HEK293 (cell line): Measurements from ENCODE around the gene ZNF45.

Experiments used
- GFI1B ChIP-seq: fragments of 450-650 bp; formaldehyde crosslinking; IDR thresholded peaks from 2 replicates; pipeline ENCODE4 v1.5.1; 2016; ENCODE audit warnings: missing biosample characterization, missing genetic modification characterization
- GLIS1 ChIP-seq: fragments of 450-650 bp; formaldehyde crosslinking; IDR thresholded peaks from 2 replicates; pipeline ENCODE4 v1.5.1; 2016; ENCODE audit warnings: missing biosample characterization, missing genetic modification characterization
- IKZF3 ChIP-seq: fragments of 450-650 bp; IDR thresholded peaks from 2 replicates; pipeline ENCODE4 v1.5.0; 2018; ENCODE audit warnings: missing biosample characterization, mild to moderate bottlenecking, missing genetic modification characterization, moderate library complexity
- OSR2 ChIP-seq: fragments of 450-650 bp; formaldehyde crosslinking; IDR thresholded peaks from 2 replicates; pipeline ENCODE4 v1.5.1; 2016; ENCODE audit warnings: missing biosample characterization, missing genetic modification characterization
- PRDM1 ChIP-seq: fragments of 450-650 bp; formaldehyde crosslinking; IDR thresholded peaks from 2 replicates; pipeline ENCODE4; 2016; ENCODE audit warnings: missing biosample characterization, missing genetic modification characterization
- REPIN1 ChIP-seq: fragments of 450-650 bp; formaldehyde crosslinking; IDR thresholded peaks from 2 replicates; pipeline ENCODE4 v1.5.1; 2017; ENCODE audit warnings: missing biosample characterization, missing genetic modification characterization, low read depth
- SCRT1 ChIP-seq: fragments of 450-650 bp; formaldehyde crosslinking; IDR thresholded peaks from 2 replicates; pipeline ENCODE4 v1.5.1; 2016; ENCODE audit warnings: missing biosample characterization, missing genetic modification characterization, borderline replicate concordance
- SP7 ChIP-seq: fragments of 450-650 bp; formaldehyde crosslinking; IDR thresholded peaks from 2 replicates; pipeline ENCODE4 v1.5.1; 2016; ENCODE audit warnings: missing biosample characterization, missing genetic modification characterization
- ZBTB1 ChIP-seq: fragments of 450-650 bp; formaldehyde crosslinking; IDR thresholded peaks from 2 replicates; pipeline ENCODE4 v1.5.1; 2016; ENCODE audit warnings: missing biosample characterization, missing genetic modification characterization
- ZBTB8A ChIP-seq: fragments of 450-650 bp; formaldehyde crosslinking; IDR thresholded peaks from 2 replicates; pipeline ENCODE4 v1.5.1; 2016; ENCODE audit warnings: missing biosample characterization, missing genetic modification characterization
- ZFP69B ChIP-seq: fragments of 450-650 bp; formaldehyde crosslinking; IDR thresholded peaks from 2 replicates; pipeline ENCODE4 v1.5.1; 2016; ENCODE audit warnings: missing biosample characterization, missing genetic modification characterization
- ZNF10 ChIP-seq: fragments of 450-650 bp; formaldehyde crosslinking; IDR thresholded peaks from 2 replicates; pipeline ENCODE4 v1.5.1; 2017; ENCODE audit warnings: missing biosample characterization, missing genetic modification characterization
- ZNF138 ChIP-seq: fragments of 450-650 bp; formaldehyde crosslinking; IDR thresholded peaks from 2 replicates; pipeline ENCODE4 v1.5.1; 2016; ENCODE audit warnings: missing biosample characterization, missing genetic modification characterization, borderline replicate concordance
- ZNF155 ChIP-seq: fragments of 450-650 bp; formaldehyde crosslinking; IDR thresholded peaks from 2 replicates; pipeline ENCODE4 v1.5.1; 2016; ENCODE audit warnings: missing biosample characterization, missing genetic modification characterization
- ZNF184 ChIP-seq: fragments of 450-650 bp; IDR thresholded peaks from 2 replicates; pipeline ENCODE4 v1.5.1; 2018; ENCODE audit warnings: missing biosample characterization, mild to moderate bottlenecking, missing genetic modification characterization
- ZNF2 ChIP-seq: fragments of 450-650 bp; formaldehyde crosslinking; IDR thresholded peaks from 2 replicates; pipeline ENCODE4 v1.5.1; 2016; ENCODE audit warnings: missing biosample characterization, missing genetic modification characterization
- ZNF223 ChIP-seq: fragments of 450-650 bp; formaldehyde crosslinking; IDR thresholded peaks from 2 replicates; pipeline ENCODE4 v1.5.1; 2016; ENCODE audit warnings: missing biosample characterization, missing genetic modification characterization
- ZNF24 ChIP-seq: fragments of 450-650 bp; formaldehyde crosslinking; IDR thresholded peaks from 2 replicates; pipeline ENCODE4 v1.5.1; 2016; ENCODE audit warnings: missing biosample characterization, missing genetic modification characterization
- ZNF302 ChIP-seq: fragments of 450-650 bp; formaldehyde crosslinking; IDR thresholded peaks from 2 replicates; pipeline ENCODE4 v1.5.1; 2016; ENCODE audit warnings: missing biosample characterization, missing genetic modification characterization, low read depth
- ZNF354C ChIP-seq: fragments of 450-650 bp; formaldehyde crosslinking; IDR thresholded peaks from 2 replicates; pipeline ENCODE4 v1.5.1; 2016; ENCODE audit warnings: missing biosample characterization, missing genetic modification characterization, low read depth, borderline replicate concordance
- ZNF391 ChIP-seq: fragments of 450-650 bp; formaldehyde crosslinking; IDR thresholded peaks from 2 replicates; pipeline ENCODE4 v1.5.1; 2016; ENCODE audit warnings: low read depth, missing biosample characterization, missing genetic modification characterization, borderline replicate concordance
- ZNF416 ChIP-seq: fragments of 450-650 bp; formaldehyde crosslinking; IDR thresholded peaks from 2 replicates; pipeline ENCODE4 v1.5.1; 2016; ENCODE audit warnings: missing biosample characterization, missing genetic modification characterization
- ZNF510 ChIP-seq: fragments of 450-650 bp; formaldehyde crosslinking; IDR thresholded peaks from 2 replicates; pipeline ENCODE4 v1.5.1; 2018; ENCODE audit warnings: mild to moderate bottlenecking, missing genetic modification characterization, missing biosample characterization; ENCODE audit not compliant: insufficient replicate concordance
- ZNF529 ChIP-seq: fragments of 450-650 bp; formaldehyde crosslinking; IDR thresholded peaks from 2 replicates; pipeline ENCODE4 v1.5.1; 2017; ENCODE audit warnings: missing genetic modification characterization, missing biosample characterization; ENCODE audit not compliant: insufficient replicate concordance
- ZNF626 ChIP-seq: fragments of 450-650 bp; sonication (Bioruptor Pico); formaldehyde crosslinking; IDR thresholded peaks from 2 replicates; pipeline ENCODE4 v1.5.1; 2018; ENCODE audit warnings: missing biosample characterization, missing genetic modification characterization, inconsistent platforms
- ZNF660 ChIP-seq: fragments of 450-650 bp; IDR thresholded peaks from 2 replicates; pipeline ENCODE4 v1.5.1; 2018; ENCODE audit warnings: missing biosample characterization, mild to moderate bottlenecking, missing genetic modification characterization
- ZNF777 ChIP-seq: fragments of 450-650 bp; formaldehyde crosslinking; IDR thresholded peaks from 2 replicates; pipeline ENCODE4 v1.5.1; 2017; ENCODE audit warnings: missing biosample characterization, missing genetic modification characterization, borderline replicate concordance
- ZNF785 ChIP-seq: fragments of 450-650 bp; formaldehyde crosslinking; IDR thresholded peaks from 2 replicates; pipeline ENCODE4 v1.5.1; 2016; ENCODE audit warnings: missing biosample characterization, missing genetic modification characterization
- ZSCAN23 ChIP-seq: fragments of 450-650 bp; formaldehyde crosslinking; IDR thresholded peaks from 2 replicates; pipeline ENCODE4 v1.5.1; 2016; ENCODE audit warnings: missing biosample characterization, missing genetic modification characterization
- TF ChIP-seq, protein P1 (sequence below): fragments of 450-650 bp; formaldehyde crosslinking; IDR thresholded peaks from 2 replicates; pipeline ENCODE4 v1.5.1; 2016; ENCODE audit warnings: missing biosample characterization, missing genetic modification characterization, borderline replicate concordance
- TF ChIP-seq, protein P2 (sequence below): fragments of 450-650 bp; formaldehyde crosslinking; IDR thresholded peaks from 2 replicates; pipeline ENCODE4 v1.5.1; 2016; ENCODE audit warnings: missing biosample characterization, missing genetic modification characterization
- TF ChIP-seq, protein P3 (sequence below): fragments of 450-650 bp; formaldehyde crosslinking; IDR thresholded peaks from 2 replicates; pipeline ENCODE4 v1.5.1; 2016; ENCODE audit warnings: missing biosample characterization, missing genetic modification characterization

ZNF45 gene

DNA sequence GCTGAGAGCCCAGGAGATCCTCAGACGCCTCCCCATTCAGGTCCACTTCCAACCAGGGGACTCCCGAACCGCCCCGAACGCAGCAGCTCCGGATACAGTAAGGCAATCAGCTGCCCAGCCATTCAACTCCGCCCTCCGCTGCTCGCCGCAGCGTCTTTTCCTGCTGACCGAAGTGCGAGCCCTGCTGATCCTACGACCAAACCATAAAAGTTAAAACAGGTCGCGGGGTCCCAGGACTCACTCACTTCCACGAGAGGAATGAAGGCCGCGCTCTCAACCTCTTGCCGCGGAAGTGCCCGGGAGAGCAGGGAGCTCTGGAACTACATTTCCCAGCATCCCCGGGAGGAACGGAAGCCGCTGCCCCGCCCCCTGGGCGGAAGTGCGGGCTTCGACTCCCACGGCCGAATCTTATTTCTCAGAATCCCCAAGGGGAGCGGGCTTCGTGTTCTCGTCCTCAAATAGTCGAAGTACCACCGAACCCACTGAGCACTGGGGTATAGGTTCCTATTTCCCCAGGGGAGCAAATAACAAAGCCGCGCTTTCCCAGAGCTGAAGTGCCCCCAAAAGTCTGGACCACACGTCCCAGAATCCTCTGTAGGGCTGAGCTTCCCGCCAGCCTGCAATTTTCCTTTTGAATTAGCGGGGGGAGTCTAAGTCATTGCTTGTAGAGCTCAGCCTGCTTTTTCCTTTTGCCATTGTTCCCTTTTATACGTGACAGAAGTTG, at the start of gene ZNF45 (continued):
- peak; percentile 83 for TF ChIP-seq ZFP69B (tag by site-specific recombination)
- TF ChIP-seq REPIN1 = peak; percentile 88; the same call in 1 of the 2 replicates
- TF ChIP-seq OSR2 (tag by site-specific recombination) = no peak; the same call in 1 of the 2 replicates
- no peak for TF ChIP-seq ZNF155 (tag by site-specific recombination)
- peak; percentile 41; the same call in 1 of the 2 replicates for TF ChIP-seq PRDM1 (tag by site-specific recombination)
- TF ChIP-seq ZNF302 = 0 out of 2 replicates have a peak, but pooled peaks have one; percentile 17
- TF ChIP-seq, protein P1, sequence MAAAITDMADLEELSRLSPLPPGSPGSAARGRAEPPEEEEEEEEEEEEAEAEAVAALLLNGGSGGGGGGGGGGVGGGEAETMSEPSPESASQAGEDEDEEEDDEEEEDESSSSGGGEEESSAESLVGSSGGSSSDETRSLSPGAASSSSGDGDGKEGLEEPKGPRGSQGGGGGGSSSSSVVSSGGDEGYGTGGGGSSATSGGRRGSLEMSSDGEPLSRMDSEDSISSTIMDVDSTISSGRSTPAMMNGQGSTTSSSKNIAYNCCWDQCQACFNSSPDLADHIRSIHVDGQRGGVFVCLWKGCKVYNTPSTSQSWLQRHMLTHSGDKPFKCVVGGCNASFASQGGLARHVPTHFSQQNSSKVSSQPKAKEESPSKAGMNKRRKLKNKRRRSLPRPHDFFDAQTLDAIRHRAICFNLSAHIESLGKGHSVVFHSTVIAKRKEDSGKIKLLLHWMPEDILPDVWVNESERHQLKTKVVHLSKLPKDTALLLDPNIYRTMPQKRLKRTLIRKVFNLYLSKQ (tag by site-specific recombination) = no peak
- TF ChIP-seq ZSCAN23 (tag by site-specific recombination) = peak; percentile 74
- no peak for TF ChIP-seq ZNF416
- TF ChIP-seq ZNF626 (tag by site-specific recombination) = no peak; the same call in 1 of the 2 replicates
- no peak for TF ChIP-seq ZNF510 (tag by site-specific recombination)
- TF ChIP-seq ZNF184 (tag by site-specific recombination) = peak; percentile 58; the same call in 1 of the 2 replicates
- no peak for TF ChIP-seq ZNF354C (tag by site-specific recombination)
- TF ChIP-seq IKZF3 (tag by site-specific recombination) = peak; percentile 24; the same call in 1 of the 2 replicates
- no peak for TF ChIP-seq ZNF138 (tag by site-specific recombination)
- no peak for TF ChIP-seq SCRT1 (tag by site-specific recombination)
- no peak; the same call in 1 of the 2 replicates for TF ChIP-seq ZNF777
- no peak; the same call in 1 of the 2 replicates for TF ChIP-seq ZNF391 (tag by site-specific recombination)
- TF ChIP-seq ZNF10 = 0 out of 2 replicates have a peak, but pooled peaks have one; percentile 63
- peak; percentile 99 for TF ChIP-seq ZNF660 (tag by site-specific recombination)
- TF ChIP-seq ZBTB8A (tag by site-specific recombination) = peak; percentile 68; the same call in 1 of the 2 replicates
- peak; percentile 83 for TF ChIP-seq GLIS1 (tag by site-specific recombination)
- TF ChIP-seq, protein P2, sequence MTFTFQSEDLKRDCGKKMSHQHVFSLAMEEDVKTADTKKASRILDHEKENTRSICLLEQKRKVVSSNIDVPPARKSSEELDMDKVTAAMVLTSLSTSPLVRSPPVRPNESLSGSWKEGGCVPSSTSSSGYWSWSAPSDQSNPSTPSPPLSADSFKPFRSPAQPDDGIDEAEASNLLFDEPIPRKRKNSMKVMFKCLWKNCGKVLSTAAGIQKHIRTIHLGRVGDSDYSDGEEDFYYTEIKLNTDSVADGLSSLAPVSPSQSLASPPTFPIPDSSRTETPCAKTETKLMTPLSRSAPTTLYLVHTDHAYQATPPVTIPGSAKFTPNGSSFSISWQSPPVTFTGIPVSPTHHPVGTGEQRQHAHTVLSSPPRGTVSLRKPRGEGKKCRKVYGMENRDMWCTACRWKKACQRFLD (tag by site-specific recombination) = no peak
- TF ChIP-seq ZBTB1 (tag by site-specific recombination) = no peak
- TF ChIP-seq SP7 (tag by site-specific recombination) = peak; percentile 83
- TF ChIP-seq ZNF223 (tag by site-specific recombination) = no peak
- no peak for TF ChIP-seq ZNF529 (tag by site-specific recombination)
- peak; percentile 79 for TF ChIP-seq ZNF24 (tag by site-specific recombination)
- TF ChIP-seq ZNF785 = 0 out of 2 replicates have a peak, but pooled peaks have one; percentile 51
- TF ChIP-seq ZNF2 = peak; percentile 97; the same call in 1 of the 2 replicates
- TF ChIP-seq, protein P3, sequence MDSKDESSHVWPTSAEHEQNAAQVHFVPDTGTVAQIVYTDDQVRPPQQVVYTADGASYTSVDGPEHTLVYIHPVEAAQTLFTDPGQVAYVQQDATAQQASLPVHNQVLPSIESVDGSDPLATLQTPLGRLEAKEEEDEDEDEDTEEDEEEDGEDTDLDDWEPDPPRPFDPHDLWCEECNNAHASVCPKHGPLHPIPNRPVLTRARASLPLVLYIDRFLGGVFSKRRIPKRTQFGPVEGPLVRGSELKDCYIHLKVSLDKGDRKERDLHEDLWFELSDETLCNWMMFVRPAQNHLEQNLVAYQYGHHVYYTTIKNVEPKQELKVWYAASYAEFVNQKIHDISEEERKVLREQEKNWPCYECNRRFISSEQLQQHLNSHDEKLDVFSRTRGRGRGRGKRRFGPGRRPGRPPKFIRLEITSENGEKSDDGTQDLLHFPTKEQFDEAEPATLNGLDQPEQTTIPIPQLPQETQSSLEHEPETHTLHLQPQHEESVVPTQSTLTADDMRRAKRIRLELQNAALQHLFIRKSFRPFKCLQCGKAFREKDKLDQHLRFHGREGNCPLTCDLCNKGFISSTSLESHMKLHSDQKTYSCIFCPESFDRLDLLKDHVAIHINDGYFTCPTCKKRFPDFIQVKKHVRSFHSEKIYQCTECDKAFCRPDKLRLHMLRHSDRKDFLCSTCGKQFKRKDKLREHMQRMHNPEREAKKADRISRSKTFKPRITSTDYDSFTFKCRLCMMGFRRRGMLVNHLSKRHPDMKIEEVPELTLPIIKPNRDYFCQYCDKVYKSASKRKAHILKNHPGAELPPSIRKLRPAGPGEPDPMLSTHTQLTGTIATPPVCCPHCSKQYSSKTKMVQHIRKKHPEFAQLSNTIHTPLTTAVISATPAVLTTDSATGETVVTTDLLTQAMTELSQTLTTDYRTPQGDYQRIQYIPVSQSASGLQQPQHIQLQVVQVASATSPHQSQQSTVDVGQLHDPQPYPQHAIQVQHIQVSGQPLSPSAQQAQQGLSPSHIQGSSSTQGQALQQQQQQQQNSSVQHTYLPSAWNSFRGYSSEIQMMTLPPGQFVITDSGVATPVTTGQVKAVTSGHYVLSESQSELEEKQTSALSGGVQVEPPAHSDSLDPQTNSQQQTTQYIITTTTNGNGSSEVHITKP (tag by site-specific recombination) = peak; percentile 96
- TF ChIP-seq GFI1B (tag by site-specific recombination) = no peak
